Ascending aorta (tissue), 2 donors: ENCODE data around the gene CDK10. TPM values are rescaled to one million over a fixed set of nuclear protein-coding genes. Genes with fewer than 3 reads are reported as not detected.

ENCODE experiments used
- DNase-seq, 2 donors: peaks; one replicate each; pipeline ENCODE4 v3.0.0-alpha.2; 2019; ENCODE audit warnings: low spot score in 2 of 2
- H3K27ac ChIP-seq, 2 donors: fragments of 200-600 bp; sonication (generic); one replicate each; pipeline ENCODE4 v1.5.1; 2016 to 2017; ENCODE audit warnings: mild to moderate bottlenecking in 1 of 2
- H3K27me3 ChIP-seq: fragments of 200-600 bp; sonication (generic); one replicate; pipeline ENCODE4 v1.5.1; 2017
- H3K36me3 ChIP-seq, 2 donors: fragments of 200-600 bp; sonication (generic); one replicate each; pipeline ENCODE4 v1.5.1; 2016
- H3K4me1 ChIP-seq, 2 donors: fragments of 200-600 bp; sonication (generic); one replicate each; pipeline ENCODE4 v1.5.1; 2016 to 2017; ENCODE audit warnings: mild to moderate bottlenecking in 1 of 2
- H3K4me3 ChIP-seq, 2 donors: fragments of 200-600 bp; sonication (generic); one replicate each; pipeline ENCODE4 v1.5.1; 2016 to 2017; ENCODE audit warnings: mild to moderate bottlenecking in 1 of 2
- H3K9me3 ChIP-seq, 2 donors: fragments of 200-600 bp; sonication (generic); one replicate each; pipeline ENCODE4 v1.5.1; 2016
- intact Hi-C: fragments of 100-400 bp; cut with DNase I; formaldehyde crosslinking; loops from one replicate; pipeline ENCODE4 v1.15.1; 2023
- total RNA-seq: library from RNA; depleted of rRNA; stranded (reverse); fragments of >200 nt; gene quantifications from one replicate; pipeline ENCODE4 v1.1.0, GENCODE V29; 2016
- TF ChIP-seq, protein P1 (sequence below), 3 experiments: fragments of 200-600 bp in 2 of 3; fragments of 450-650 bp in 1 of 3; sonication (generic) in 2 of 3; IDR thresholded peaks; one replicate each; pipeline ENCODE4 v1.5.1; 2016 to 2019; ENCODE audit warnings: antibody characterized with exemption in 3 of 3, mild to moderate bottlenecking in 1 of 3, moderate library complexity in 1 of 3

CDK10 gene
- total RNA-seq, 1 donor from 2014 or later, result 141 TPM

DNA sequence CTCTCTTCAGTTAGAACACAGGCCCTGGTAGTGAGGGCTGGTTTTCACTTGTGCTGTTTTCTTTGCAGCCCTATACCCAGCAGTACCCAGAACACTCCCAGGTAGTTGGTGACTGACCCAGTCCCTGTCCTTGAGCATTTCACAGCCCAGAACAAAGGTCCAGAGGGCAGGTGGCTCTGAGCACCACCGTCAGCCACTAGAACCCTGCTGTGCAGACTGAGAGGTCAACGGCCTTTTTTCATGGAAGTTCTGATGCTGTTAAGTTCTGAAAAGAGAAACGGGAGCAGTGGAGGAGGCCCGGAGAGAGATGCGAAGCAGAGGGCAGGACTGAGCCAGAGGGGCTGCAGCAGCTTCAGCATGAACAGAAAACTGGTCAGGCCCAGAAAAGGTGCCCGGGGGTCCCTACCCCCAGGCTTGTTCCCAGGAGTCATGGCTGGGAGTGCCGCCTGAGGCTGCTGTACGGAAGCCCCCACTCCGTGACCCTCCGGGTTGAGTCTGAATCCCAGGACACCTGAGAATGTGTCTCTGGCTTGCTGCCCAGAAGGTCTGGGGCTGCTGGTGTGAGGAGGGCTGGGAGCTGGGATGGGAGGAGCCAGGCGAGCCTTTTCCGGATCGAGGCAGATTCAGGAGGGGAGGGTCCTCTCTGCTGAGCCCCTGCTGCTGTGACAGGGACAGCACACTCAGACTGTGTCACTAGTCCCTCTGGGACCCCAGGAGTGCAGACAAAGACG lies 43.5 kb downstream of the CDK10 start:
- H3K9me3 ChIP-seq, result no peaks in the 10 kb centered on the region
- intact Hi-C loops, result no loop called here

DNA sequence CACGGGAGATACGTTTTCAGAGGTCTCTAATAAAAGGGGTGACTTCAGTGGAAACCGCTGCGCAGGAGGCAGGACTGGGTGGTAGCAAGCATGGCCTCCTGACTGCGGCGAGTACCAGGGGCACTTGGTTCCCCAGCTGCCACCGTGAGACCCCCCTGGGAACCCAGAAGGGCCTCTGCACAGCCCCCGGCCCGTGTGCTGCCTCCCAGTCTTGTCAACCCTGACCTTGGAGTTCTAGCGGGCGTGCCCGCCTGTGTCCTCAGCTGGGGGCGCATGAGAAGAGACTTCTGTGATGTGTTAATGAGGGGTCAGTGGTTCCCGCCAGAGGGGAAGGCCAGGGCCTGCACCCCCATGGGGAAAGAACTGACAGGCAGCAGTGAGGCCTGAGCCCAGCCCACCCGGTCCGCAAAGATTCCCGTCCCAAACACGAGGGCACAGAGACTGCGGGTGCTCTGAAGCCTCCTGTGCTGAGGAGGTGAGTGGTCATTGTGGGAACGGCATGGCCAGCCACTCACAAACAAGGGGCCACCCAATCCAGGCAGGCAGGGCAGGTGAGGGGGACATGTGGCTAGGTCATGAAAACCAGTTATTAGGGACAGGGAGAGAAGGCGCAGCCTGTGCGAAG lies 44.2 kb downstream of the CDK10 start:
- intact Hi-C loops, result no loop called here
- DNase-seq, result no peak

More for the DNA sequence above, 43.5 kb downstream of the CDK10 start:
- TF ChIP-seq, protein P1, sequence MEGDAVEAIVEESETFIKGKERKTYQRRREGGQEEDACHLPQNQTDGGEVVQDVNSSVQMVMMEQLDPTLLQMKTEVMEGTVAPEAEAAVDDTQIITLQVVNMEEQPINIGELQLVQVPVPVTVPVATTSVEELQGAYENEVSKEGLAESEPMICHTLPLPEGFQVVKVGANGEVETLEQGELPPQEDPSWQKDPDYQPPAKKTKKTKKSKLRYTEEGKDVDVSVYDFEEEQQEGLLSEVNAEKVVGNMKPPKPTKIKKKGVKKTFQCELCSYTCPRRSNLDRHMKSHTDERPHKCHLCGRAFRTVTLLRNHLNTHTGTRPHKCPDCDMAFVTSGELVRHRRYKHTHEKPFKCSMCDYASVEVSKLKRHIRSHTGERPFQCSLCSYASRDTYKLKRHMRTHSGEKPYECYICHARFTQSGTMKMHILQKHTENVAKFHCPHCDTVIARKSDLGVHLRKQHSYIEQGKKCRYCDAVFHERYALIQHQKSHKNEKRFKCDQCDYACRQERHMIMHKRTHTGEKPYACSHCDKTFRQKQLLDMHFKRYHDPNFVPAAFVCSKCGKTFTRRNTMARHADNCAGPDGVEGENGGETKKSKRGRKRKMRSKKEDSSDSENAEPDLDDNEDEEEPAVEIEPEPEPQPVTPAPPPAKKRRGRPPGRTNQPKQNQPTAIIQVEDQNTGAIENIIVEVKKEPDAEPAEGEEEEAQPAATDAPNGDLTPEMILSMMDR (IDR thresholded peaks at IDR 0.05), result no peak
- no peak for DNase-seq
- H3K27me3 ChIP-seq, result no peaks in the 10 kb centered on the region
- H3K36me3 ChIP-seq, result peaks cover 66 to 92% of the 10 kb centered on the region in 2 donors
- no peak overlapping the region for H3K27ac ChIP-seq
- H3K4me3 ChIP-seq, result no peak overlapping the region
- no peaks in the 10 kb centered on the region for H3K4me1 ChIP-seq

DNA sequence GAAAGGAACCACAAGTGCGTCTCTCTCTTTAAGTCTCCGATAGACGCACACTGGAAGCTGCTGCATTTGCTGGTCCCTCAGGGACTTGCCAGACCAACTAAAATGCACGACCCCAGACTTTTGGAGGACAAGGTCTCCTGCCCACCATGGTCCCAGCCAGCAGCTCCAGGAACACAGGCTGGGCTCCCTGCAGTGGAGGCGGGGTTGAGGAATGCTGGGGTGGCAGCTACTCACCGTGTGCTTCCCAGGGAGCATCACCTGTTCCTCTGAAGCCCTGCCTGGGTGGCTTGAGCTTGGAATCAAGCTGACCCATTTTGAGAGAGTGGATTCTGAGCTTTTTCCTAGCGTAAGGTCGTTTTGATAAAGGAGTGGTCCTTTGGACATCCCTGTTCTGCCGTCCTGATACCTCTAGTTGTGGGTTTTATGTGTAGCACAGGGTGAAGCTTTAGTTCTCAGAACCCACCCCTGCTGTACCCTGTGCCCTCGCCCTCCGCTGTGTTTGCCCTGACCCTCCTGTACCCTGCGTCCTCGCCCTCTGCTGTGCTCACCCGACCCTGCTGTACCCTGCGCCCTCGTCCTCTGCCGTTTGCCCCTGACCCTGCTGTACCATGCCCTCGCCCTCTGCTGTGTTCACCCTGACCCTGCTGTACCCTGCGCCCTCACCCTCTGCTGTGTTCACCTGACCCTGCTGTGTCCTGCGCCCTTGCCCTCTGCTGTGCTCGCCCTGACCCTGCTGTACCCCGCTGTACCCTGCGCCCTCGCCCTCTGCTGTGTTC lies 45.8 kb downstream of the CDK10 start:
- no peaks in the 10 kb centered on the region for H3K4me1 ChIP-seq
- H3K27me3 ChIP-seq, result no peaks in the 10 kb centered on the region
- peaks cover 69 to 87% of the 10 kb centered on the region in 2 donors for H3K36me3 ChIP-seq
- DNase-seq, result no peak
- TF ChIP-seq, protein P1 (IDR thresholded peaks at IDR 0.05), result no peak
- H3K9me3 ChIP-seq, result no peaks in the 10 kb centered on the region
- intact Hi-C loops, result no loop called here
- no peak overlapping the region for H3K4me3 ChIP-seq
- no peak overlapping the region for H3K27ac ChIP-seq

More for the DNA sequence above, 44.2 kb downstream of the CDK10 start:
- no peaks in the 10 kb centered on the region for H3K27me3 ChIP-seq
- TF ChIP-seq, protein P1 (IDR thresholded peaks at IDR 0.05), result no peak
- peaks cover 67 to 95% of the 10 kb centered on the region in 2 donors for H3K36me3 ChIP-seq
- H3K4me3 ChIP-seq, result no peak overlapping the region
- H3K27ac ChIP-seq, result no peak overlapping the region
- H3K4me1 ChIP-seq, result no peaks in the 10 kb centered on the region
- no peaks in the 10 kb centered on the region for H3K9me3 ChIP-seq

DNA sequence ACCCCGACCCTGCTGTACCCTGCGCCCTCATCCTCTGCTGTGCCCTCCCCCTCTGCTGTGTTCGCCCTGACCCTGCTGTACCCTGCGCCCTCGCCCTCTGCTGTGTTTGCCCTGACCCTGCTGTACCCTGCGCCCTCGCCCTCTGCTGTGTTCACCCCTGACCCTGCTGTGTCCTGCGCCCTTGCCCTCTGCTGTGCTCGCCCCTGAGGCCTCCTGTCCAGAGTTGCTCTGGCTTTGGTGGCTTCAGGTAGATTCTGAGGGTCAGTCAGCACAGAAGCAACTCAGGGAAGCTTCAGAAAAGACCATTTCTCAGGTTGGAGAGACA lies 46.4 kb downstream of the CDK10 start:
- Histone ChIP-seq H3K4me3 (no peak overlapping the region), H3K36me3 (peaks cover 71 to 87% of the 10 kb centered on the region in 2 donors)
- intact Hi-C loops, result no loop called here

DNA sequence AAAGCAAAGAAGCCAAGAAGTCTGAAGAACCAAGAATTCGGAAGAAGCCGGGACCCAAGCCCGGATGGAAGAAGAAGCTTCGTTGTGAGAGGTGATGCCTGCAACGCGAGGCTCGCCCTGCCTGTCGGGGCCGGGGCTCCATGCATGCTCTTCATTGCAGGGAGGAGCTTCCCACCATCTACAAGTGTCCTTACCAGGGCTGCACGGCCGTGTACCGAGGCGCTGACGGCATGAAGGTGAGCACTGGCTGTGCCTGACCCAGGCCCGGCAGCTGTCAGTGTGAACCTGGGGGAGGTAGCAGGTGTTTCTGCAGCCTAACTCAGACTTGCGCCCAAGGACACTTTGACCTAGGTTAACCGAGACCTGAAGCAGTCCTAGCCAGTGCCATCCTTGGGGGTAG lies 46.8 kb downstream of the CDK10 start:
- DNase-seq, result no peak
- H3K4me1 ChIP-seq, result no peaks in the 10 kb centered on the region
- H3K27me3 ChIP-seq, result no peaks in the 10 kb centered on the region
- no peaks in the 10 kb centered on the region for H3K9me3 ChIP-seq
- intact Hi-C loops, result no loop called here
- TF ChIP-seq, protein P1 (IDR thresholded peaks at IDR 0.05), result no peak
- H3K36me3 ChIP-seq, result peaks cover 75 to 88% of the 10 kb centered on the region in 2 donors
- no peak overlapping the region for H3K27ac ChIP-seq
- H3K4me3 ChIP-seq, result no peak overlapping the region

More for the DNA sequence above, 46.4 kb downstream of the CDK10 start:
- no peak for DNase-seq
- Histone ChIP-seq H3K4me1 (no peaks in the 10 kb centered on the region), H3K9me3 (no peaks in the 10 kb centered on the region), H3K27me3 (no peaks in the 10 kb centered on the region), H3K27ac (no peak overlapping the region)
- TF ChIP-seq, protein P1 (IDR thresholded peaks at IDR 0.05), result no peak
